DOHH2 (cell line): ENCODE data around the gene GNAS-AS1.

Source experiments
- CTCF ChIP-seq: fragments of 200-600 bp; sonication (generic); IDR thresholded peaks from one replicate; pipeline ENCODE4 v1.5.1; 2014; ENCODE audit warnings: antibody characterized with exemption, mild to moderate bottlenecking, low read depth, low read length; ENCODE audit not compliant: poor library complexity, severe bottlenecking
- EZH2phosphoT487 ChIP-seq: fragments of 200-600 bp; sonication (generic); IDR thresholded peaks from 2 replicates; pipeline ENCODE4 v1.6.1; 2017; ENCODE audit warnings: borderline replicate concordance, mild to moderate bottlenecking, antibody characterized with exemption, low read length, moderate library complexity, mixed read lengths

DNA sequence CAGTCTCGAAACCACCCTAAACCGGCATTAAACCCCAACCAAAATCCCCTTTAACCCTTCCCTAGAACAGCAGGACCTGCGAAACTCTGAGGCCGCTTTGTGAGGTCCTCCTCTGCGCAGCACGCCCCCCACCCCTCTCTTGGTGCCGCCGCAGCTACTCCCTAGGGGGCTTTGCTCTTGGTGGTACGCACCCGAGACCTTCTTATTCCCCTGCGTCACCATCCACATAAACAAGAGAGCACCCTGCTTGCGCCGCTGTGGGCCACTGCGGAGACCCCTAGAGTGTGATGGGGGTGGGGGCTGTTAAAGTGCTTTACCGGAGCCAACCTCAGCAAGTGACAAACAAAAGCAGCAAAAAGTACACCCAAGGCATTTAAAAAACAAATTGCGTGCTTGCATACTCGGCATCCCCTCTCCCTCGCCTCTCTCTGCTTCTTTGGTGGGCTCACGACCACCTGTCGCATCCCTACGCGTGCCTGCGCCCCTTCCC is 1.3 kb upstream of the GNAS-AS1 start:
- TF ChIP-seq CTCF, result no peak
- no peak for TF ChIP-seq EZH2phosphoT487
